Measurements from ENCODE around the gene APLP1. TPM values are rescaled to one million over a fixed set of nuclear protein-coding genes. Genes with fewer than 3 reads are reported as not detected.
"Not testable (repeated sequence)": the region's sequence is repeated elsewhere in the genome, so short reads cannot be mapped to it uniquely, and the experiment has no call there.

The APLP1 gene
- polyA plus RNA-seq, 5 donors: 8.2 to 13.8 (median 9.0) TPM

- DNase-seq: peak; percentile 71 to 81
Observed at GRCh38 chr19:35879770-35880317, 11.5 kb downstream of the APLP1 start.

- DNase-seq: peak; percentile 55 to 63
Observed at GRCh38 chr19:35882114-35882832, 13.9 kb downstream of the APLP1 start.

GRCh38 chr19:35883882-35884281 is 15.5 kb downstream of the APLP1 start:
- DNase-seq: no peak

GRCh38 chr19:35885225-35885738 is 16.9 kb downstream of the APLP1 start:
- DNase-seq: no peak

GRCh38 chr19:35885904-35886303 is 17.5 kb downstream of the APLP1 start:
- DNase-seq: no peak

GRCh38 chr19:35887197-35887596 is 18.8 kb downstream of the APLP1 start:
- DNase-seq: no peak

- no peak for DNase-seq
Observed at GRCh38 chr19:35888398-35888797, 20.0 kb downstream of the APLP1 start.

- no peak for DNase-seq
Observed at GRCh38 chr19:35889370-35890112, 21.2 kb downstream of the APLP1 start.

- DNase-seq: no peak
Observed at GRCh38 chr19:35890113-35890650, 21.8 kb downstream of the APLP1 start.

- not testable (repeated sequence) for DNase-seq
Observed at GRCh38 chr19:35891819-35892218, 23.4 kb downstream of the APLP1 start.

GRCh38 chr19:35894342-35894741 is 26.0 kb downstream of the APLP1 start:
- DNase-seq: no peak

GRCh38 chr19:35895911-35896642 is 27.7 kb downstream of the APLP1 start:
- no peak for DNase-seq

GRCh38 chr19:35896643-35897040 is 28.3 kb downstream of the APLP1 start:
- no peak for DNase-seq

- no peak for DNase-seq
Observed at GRCh38 chr19:35897706-35898451, 29.5 kb downstream of the APLP1 start.

GRCh38 chr19:35898499-35898809 is 30.1 kb downstream of the APLP1 start:
- DNase-seq: no peak

- DNase-seq: peak; percentile 69 to 79
Observed at GRCh38 chr19:35899547-35900214, 31.3 kb downstream of the APLP1 start.

- DNase-seq: no peak
Observed at GRCh38 chr19:35901055-35901644, 32.8 kb downstream of the APLP1 start.

- no peak for DNase-seq
Observed at GRCh38 chr19:35901854-35902661, 33.7 kb downstream of the APLP1 start, which contains the start of gene HCST. Gene HCST (plus strand): TSS chr19:35902529. CDS start chr19:35902594, 65 bp downstream.

- no peak for DNase-seq
Observed at GRCh38 chr19:35902870-35903475, 34.6 kb downstream of the APLP1 start.

All from right lung (tissue), 5 donors.